HG03460 (cell line): ENCODE measurements around the gene UBE4A.
"Not testable (repeated sequence)": the region's sequence is repeated elsewhere in the genome, so short reads cannot be mapped to it uniquely, and the experiment has no call there.

Source experiments
- ATAC-seq: cut with Tn5 transposase; IDR thresholded peaks from one replicate; pipeline ENCODE4 v1.9.1; 2021; ENCODE audit not compliant: unreplicated experiment

Gene UBE4A

DNA sequence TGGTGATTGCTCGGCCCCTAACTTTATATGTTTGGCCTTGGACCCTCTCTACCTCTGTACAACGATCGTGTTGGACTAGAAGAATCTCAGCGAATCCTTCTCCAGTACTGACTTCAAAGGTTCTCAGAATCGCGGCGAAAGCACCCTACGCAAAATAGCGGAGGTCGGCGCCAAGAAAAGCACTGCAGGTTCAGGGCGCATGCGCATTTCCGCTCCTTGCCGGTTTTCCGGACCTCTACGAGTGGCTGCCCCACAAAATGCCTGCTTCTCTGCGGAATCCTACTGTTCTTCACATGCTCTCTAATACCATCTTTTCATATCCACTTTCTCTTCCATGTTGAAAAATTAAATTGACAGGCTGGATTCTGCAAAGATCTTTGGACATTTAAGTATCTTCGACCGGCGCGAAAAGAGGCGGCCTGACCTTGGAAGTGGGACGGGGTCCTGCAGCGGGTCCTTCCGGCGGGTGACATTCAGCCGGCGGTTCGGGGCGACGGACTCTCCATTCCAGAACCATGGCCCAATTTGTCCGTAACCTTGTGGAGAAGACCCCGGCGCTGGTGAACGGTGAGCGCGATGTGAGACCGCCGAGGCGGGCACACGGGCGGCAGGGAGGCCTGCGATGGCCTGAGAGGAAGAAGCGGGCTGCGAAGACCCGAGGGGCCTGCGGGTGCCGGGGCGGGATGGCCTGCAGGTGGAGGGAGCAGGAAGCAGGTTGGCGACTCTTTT lies 41.9 kb downstream of the UBE4A start, which contains the start of gene ATP5MG:
TSS of gene ATP5MG (plus strand) at position 456 of the 729 bp plus-strand sequence. CDS start at position 516, 60 bp downstream.
- peak; percentile 60 for ATAC-seq

DNA sequence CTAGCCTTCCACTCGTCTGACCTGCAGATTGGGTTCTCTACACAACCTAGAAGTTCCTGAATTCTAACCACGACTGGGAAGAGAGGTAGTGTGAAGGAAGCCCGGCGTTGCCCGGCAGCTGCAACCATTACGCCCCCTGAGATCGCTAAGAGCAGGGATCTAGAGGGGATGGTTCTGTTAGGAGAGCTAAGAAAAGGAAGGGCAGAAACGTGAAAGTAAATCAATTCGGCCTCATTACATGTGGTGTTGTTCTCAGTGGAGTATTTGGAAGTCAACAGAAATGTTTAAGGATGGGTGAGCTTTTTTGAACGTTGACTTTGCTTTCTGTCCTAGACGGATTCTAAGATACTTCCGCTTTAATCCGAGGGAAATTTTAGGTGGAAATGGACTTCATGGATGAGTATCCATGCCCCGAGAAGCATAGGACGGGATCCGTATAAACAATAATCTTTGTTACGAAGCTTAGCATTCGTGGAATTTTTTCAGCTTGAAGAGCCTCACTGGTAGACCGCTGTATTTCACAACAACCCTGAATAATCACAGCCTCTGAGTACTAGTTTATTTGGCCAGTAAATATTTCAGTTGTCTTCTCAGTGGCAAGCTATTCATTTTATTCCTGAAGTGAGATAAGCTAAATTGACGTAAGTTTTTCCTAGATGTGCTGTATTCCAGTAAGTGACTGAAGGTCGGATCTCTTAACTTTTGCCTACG lies 42.6 kb downstream of the UBE4A start:
- no peak for ATAC-seq

DNA sequence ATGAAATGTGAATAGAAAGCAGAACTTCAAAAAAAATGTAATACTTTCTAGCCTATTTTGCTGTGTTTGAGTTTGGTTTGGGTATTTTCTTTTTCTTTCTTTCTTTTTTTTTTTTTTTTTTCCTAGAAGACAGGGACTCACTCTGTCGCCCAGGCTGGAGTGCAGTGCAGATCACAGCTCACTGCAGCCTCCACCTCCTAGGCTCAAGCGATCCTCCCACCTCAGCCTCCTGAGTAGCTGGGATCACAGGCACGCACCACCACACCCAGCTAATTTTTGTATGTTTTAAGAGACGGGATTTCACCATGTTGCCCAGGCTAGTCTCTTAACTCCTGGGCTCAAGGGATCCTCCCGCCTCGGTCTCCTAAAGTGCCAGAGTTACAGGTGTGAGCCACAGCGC lies 43.2 kb downstream of the UBE4A start:
- not testable (repeated sequence) for ATAC-seq

DNA sequence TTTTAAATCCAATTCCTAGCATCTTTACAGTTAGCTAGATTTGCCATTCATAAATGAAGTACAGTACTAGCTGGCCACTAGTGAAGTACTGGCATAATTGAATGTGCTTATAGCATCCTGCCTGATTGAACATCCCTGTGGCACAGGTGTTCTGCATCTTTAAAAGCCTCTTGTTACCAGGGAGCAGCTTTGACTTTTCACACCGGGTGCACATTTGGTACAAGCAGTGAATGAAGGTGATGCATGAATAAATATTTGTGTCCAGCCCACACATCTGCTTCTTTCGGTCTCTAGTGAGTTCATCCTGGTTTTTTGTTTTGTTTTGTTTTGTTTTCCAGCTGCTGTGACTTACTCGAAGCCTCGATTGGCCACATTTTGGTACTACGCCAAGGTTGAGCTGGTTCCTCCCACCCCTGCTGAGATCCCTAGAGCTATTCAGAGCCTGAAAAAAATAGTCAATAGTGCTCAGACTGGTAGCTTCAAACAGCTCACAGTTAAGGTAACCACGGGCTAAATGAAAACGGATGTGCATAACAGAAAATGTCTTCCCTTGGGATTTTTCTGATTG lies 47.3 kb downstream of the UBE4A start:
- ATAC-seq = no peak

DNA sequence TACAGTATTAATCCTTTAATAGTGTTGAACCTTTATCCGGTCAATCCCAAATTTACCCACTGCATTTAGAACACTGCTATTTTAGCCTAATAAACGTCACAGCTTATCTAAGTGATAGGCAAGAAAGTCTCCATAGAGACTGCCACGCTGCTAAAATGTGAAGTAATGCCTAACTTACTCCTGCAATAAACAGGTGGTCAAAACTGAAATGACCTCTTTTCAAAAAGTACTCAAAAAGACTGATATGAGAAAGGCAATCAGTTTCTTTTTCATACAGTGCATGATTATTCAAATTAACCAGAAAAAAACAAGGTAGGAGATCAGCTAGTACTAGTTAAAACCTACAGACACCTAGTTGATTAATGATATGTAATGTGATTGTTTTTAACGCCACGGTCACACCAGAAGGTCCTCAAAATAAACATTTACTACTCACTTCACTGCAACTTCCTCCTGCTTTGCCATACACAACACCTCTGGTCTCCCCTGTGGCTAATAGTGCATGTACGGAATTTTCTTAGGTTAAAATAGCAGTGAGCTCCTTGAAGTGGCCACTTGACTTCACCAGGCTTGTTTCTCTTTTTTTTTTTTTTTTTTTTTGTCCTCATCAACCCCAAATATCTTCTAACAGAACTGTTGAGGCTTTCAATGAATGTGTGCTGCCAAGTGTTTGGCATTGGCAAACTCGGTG lies 50.8 kb downstream of the UBE4A start:
- ATAC-seq = no peak

DNA sequence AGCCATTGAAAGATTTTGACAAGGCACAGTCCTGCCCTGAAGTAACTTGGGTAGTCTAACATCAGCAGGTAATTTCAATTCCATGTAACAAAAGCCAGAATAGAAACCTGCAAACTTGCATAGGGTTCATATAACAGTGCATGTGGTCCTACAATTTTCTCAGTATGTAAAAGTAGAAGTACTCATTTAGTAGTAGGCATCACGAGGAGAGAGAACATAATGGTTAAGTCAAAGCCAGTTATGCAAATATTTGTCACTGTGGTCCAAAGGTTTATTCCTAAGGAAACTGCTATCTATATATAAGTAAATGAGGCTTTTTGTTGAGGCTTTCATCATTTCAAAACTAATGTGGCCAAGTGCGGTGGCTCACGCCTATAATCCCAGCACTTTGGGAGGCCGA lies 52.1 kb downstream of the UBE4A start:
- ATAC-seq = no peak

DNA sequence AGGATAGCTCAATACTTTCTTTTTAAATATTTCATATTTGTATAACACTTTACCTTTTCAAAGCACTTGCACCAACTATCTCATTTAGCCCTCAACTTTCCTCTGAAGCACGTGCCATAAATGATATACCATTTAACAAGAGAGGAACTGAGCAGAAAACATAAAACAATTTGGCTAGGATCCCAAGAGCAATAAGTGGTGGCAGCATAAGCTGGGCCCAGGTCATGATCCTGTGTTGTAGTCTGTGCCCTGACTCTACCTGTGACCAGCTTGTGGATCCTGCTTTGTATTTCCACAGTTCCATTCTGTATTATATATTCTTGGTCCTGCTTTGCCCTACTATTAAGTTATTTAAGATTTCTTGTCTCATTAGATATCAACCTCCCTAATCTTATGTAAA lies 53.5 kb downstream of the UBE4A start:
- no peak for ATAC-seq

DNA sequence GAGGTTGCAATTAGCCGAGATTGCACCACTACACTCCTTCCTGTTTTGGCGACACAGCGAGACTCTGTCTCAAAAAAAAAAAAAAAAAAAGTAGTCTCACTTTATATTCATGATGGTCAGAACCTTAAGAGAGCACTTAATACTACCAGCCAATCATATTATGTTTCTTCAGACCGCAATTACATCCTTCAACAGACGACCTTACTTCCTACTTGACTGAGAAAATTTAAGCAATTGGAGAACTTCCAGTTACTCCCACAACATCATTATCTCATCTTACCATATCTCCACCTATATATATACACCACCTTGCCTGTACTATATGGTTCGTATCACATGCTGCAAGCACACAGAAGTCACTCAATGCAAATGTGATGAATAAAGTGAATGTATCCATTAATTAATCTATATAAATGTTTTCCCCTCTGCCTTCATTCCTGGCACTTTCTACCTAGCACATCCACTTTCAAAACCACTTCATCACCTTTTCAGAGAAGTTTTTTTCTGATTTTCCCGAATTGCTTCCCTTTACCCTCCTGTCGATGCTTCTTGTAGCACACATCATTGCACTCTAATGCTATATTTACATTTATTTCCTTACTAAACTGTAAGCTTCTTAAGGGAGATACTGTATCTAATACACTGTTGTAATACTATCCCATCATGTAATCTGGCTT lies 55.8 kb downstream of the UBE4A start:
- ATAC-seq = no peak

DNA sequence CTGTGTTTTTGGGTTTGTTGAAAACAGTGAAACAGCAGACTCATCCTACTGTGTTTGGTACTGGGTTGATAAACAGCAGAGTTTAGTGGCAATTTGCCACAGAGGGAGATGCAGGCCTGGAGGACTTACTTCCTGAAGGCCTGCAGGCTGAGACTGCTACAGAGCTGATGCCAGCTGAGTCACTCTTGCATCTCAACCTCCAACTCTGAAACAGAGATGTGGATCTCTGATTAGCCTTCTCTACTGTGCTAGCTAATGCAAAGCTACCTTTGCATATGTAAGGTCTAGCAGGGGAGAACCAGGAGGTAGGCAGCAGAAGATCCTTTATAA lies 56.3 kb downstream of the UBE4A start:
- no peak for ATAC-seq

DNA sequence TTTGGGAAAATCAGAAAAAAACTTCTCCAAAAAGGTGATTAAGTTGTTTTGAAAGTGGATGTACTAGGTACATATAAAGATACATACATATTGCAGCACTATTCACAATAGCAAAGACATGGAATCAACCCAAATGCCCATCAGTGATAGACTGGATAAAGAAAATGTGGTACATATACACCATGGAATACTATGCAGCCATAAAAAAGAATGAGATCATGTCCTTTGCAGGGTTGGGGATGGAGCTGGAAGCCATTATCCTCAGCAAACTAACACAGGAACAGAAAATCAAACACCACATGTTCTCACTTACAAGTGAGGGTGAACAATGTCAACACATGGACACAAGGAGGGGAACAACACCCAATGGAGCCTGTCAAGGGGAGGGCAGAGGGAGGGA lies 57.5 kb downstream of the UBE4A start:
- not testable (repeated sequence) for ATAC-seq

DNA sequence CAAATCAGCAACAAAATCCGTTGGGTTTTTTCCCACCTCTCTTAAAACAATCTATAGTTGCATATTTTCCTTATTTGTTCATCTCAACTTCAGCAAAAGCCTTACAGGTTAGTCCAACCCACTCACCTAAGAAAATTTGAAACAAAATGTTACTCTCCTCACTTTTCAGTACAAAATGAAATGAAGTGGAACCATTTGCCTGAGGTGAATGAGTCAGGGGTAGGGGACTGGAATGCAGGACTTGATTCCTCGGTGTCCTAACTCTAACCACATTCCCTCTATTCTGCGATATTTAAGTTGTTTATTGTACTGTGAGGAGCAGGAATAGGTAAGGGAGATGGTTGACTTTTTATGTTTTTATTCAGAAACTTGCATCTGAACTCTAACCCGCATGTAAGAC lies 58.4 kb downstream of the UBE4A start:
- no peak for ATAC-seq

DNA sequence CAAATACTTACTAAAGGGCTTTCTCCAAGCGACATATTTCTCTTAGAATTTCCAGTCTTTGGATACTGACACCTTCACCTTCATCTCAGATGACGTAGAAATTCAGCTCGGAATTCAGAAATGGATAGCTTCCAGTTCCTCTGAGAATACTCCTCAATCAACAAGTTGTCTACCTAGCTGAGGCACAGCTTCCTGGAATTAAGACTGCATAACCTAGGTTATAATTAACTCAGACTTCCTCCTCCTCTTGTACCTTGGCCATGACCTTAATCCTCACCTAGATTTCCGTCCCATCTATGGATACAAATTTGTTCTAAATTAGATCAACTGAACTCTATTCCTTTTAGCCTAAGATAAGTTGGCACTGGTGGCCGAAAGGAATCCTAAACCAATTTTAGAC lies 59.4 kb downstream of the UBE4A start:
- ATAC-seq = no peak

DNA sequence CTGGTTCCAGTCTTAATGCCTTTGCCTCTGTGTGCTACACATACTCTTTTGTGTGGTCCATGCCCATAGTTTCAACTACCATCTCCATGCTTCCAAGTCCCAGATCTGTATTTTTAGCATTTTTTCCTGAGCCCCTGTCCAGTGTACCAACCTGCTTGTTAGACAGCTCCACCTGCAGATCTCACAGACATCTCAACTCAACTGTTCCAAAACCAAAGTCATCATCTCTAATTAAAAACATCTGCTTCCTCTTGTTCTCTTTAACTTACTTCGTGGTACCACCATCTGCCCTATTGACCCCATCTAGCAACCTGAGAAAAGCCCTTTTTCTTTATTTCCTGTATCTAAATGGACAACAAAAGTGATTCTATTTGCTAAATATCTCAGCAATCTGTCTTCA lies 68.3 kb downstream of the UBE4A start:
- ATAC-seq = no peak

DNA sequence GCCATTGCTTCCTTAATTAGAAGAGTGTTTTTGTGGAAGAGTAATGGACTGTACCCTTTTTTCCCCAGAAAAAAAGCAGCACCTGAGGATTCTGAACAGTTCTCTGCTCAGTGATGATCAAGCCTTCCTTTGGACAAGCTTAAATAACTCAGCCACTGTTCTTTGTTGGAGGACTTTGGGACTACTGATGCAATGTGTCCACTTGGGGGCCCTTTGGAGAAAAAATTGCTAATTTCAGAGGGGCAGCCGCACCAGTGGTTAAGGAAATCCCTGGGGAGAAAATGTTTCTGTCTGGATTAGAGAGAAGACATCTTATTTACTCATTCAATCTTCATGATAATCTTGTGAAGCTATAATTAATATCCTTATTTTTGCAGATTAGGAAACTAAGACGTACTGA lies 71.6 kb downstream of the UBE4A start:
- no peak for ATAC-seq

DNA sequence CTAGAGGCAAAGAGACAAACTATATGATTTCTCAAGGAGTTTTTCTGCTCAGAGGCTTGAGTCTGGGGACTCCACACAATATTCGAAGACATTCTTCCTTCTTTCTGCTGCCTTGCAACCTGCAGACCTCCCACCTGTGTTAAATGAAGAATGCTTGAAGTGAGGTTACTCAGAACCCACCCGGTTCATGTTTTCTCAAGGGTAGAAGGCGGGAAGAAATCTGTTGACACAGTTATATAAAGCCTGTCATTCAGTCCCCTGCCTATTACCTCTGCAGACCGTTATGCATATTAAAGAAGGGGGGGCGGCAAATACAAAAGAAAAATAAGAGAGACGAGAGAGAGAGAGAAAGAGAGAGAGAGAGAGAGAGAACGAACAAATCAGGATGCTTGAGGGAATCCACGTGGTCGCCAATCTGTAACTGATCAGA lies 74.7 kb downstream of the UBE4A start:
- ATAC-seq = no peak

DNA sequence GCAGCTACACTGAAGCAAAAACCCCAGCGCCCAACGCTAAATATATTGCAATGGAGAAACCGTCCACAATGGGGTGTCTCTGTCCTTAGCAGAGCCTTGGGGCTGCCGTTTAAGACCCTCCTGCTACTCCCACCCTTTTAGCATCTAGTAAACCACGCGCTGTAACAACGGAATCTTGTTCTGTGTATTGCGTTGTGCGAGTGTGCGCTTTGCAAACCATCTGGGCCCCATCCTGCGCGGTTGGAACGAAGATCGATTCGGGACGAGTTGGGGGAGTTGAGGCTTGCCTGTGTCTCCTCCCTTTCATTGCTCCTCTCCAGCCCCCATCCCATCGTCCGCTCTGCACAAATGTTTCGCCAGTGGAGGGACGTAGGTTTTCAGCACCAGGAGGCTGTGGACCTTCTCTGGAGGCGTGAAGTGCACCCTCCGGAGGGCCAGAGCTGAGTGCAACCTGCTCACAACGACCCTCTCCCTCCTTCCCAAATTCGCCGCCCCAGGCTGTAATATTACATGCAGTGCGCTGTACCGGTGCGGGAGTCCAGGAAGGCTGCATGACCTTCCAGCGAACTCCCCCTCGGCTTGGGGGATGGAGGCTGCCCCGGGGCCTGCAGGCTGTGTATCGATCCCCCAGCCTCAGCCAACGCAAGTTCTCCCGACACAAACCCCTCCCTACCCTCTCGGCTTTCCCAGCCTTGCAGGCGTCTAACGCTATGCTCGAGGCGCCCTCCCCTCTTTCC lies 75.3 kb downstream of the UBE4A start:
- no peak for ATAC-seq

DNA sequence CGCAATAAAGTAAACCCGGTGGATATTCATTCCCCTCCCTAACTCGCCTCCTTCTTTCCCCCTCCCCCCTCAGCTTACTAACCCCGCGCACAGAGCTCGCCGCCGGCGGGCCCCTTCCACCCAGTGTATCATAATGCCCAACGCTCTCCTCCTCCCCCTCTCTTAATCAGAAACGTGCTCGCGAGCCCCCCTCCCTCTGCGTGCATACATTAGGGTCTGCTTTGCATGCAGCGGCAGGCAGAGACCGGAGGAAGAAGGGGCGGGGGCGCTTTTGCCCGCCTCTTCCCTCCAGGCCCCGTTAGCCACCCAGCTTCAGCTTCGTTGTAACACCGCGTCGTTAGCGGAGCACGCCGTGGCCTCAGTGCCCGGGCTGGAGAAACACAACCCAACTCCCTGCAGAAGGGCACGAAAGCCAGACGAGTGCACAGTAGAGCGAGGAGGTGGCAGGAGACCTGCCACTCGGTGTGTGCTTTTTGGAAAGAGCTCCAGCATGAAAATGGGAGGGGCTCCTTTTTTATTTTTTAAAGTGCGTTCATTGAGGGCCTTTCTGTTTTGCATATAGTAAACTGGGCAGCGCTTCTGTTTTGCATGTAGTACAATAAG lies 76.0 kb downstream of the UBE4A start:
- ATAC-seq = peak; percentile 19

DNA sequence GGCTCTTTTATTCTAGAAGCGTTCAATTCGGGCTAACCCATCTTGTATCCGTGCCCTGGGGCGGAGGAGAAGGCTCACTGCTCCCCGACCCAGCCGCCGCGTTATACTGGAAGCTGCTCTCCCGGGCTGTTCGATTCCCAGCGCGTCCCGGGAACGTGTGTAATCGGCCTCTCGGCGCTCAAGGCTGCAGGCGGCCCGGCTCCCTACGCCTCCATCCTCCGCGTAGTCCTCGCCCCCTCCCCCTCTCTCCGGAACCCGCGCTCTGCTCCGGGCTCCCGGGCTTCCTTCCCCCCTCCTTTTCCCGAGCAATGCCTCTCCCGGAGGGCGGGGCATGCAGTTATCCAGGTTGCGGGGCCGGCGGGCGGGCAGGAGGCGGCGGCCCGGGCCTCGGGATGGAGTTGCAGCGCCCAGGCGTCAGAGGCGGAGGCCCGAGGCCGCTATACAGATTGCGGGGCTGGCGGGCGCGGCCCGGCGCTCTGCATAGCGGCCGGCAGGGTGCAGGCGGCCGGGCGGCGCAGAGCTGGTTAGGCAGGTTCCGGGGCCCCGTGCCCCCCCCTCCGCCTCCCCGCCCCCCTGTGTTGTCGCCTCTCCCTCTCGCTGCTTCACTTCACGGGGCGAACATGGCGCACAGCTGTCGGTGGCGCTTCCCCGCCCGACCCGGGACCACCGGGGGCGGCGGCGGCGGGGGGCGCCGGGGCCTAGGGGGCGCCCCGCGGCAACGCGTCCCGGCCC lies 76.7 kb downstream of the UBE4A start, which contains the start of gene KMT2A:
TSS of gene KMT2A (plus strand) at position 600 of the 732 bp plus-strand sequence. CDS start at position 621, 21 bp downstream.
- ATAC-seq = peak; percentile 38

DNA sequence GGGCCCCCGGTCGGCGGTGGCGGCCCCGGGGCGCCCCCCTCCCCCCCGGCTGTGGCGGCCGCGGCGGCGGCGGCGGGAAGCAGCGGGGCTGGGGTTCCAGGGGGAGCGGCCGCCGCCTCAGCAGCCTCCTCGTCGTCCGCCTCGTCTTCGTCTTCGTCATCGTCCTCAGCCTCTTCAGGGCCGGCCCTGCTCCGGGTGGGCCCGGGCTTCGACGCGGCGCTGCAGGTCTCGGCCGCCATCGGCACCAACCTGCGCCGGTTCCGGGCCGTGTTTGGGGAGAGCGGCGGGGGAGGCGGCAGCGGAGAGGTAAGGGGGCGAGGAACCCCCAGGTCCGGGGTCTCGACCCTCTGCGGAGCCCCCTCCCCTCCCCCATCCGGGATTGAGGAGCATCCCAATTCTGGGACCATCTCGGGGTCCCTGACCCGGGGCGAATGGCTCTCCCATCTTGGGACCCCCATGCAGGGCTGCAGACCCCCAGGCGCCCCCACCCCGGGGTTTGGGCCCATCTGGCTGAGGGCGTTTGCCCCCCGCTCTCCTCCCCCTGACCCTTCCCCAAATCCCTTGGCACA lies 77.3 kb downstream of the UBE4A start:
- ATAC-seq = peak; percentile 7
